HepG2 (cell line): ENCODE data around the gene KIAA0930. TPM values are rescaled to one million over a fixed set of nuclear protein-coding genes. Genes with fewer than 3 reads are reported as not detected.

ENCODE experiments used
- AHR ChIP-seq: IDR thresholded peaks from 2 replicates; pipeline ENCODE4 v1.6.1; 2018; ENCODE audit warnings: missing genetic modification reagents, missing compliant biosample characterization
- BCL3 ChIP-seq: sonication (generic); formaldehyde crosslinking; IDR thresholded peaks from 2 replicates; pipeline ENCODE4 v1.5.1; 2020; ENCODE audit warnings: mild to moderate bottlenecking, missing genetic modification reagents, moderate library complexity
- CBFB ChIP-seq: sonication (generic); formaldehyde crosslinking; IDR thresholded peaks from 2 replicates; pipeline ENCODE4 v1.4.0; 2020; ENCODE audit warnings: missing genetic modification reagents
- DMTF1 ChIP-seq: sonication (generic); formaldehyde crosslinking; IDR thresholded peaks from 2 replicates; pipeline ENCODE4 v1.4.0; 2020; ENCODE audit warnings: mild to moderate bottlenecking, missing genetic modification reagents
- DRAP1 ChIP-seq: IDR thresholded peaks from 2 replicates; pipeline ENCODE4 v1.6.1; 2016; ENCODE audit warnings: missing genetic modification reagents, missing compliant biosample characterization
- GTF3A ChIP-seq: sonication (generic); formaldehyde crosslinking; conservative IDR thresholded peaks from 2 replicates; pipeline ENCODE4 v1.4.0; 2020; ENCODE audit warnings: mild to moderate bottlenecking, missing genetic modification reagents
- NPAS2 ChIP-seq: sonication (generic); formaldehyde crosslinking; IDR thresholded peaks from 2 replicates; pipeline ENCODE4 v1.8.0; 2022; ENCODE audit warnings: mild to moderate bottlenecking, missing genetic modification reagents, borderline replicate concordance
- PHF5A ChIP-seq: IDR thresholded peaks from one replicate; pipeline ENCODE4 v1.6.1; 2018; ENCODE audit warnings: low read depth, missing genetic modification reagents; ENCODE audit not compliant: unreplicated experiment
- RAD21 ChIP-seq: fragments of 450-650 bp; formaldehyde crosslinking; IDR thresholded peaks from 2 replicates; pipeline ENCODE4 v1.5.0; 2020; ENCODE audit warnings: mild to moderate bottlenecking
- RELA ChIP-seq: sonication (generic); formaldehyde crosslinking; IDR thresholded peaks from 2 replicates; pipeline ENCODE4 v1.4.0; 2020; ENCODE audit warnings: missing genetic modification reagents
- SOX5 ChIP-seq: IDR thresholded peaks from 2 replicates; pipeline ENCODE4 v1.6.1; 2016; ENCODE audit warnings: borderline replicate concordance
- SPEN ChIP-seq: sonication (generic); formaldehyde crosslinking; IDR thresholded peaks from 2 replicates; pipeline ENCODE4 v1.5.1; 2020; ENCODE audit warnings: low read depth, mild to moderate bottlenecking, missing genetic modification reagents
- SRSF4 ChIP-seq: fragments of 200-400 bp; formaldehyde crosslinking; IDR thresholded peaks from one replicate; pipeline ENCODE4 v1.6.1; 2018; ENCODE audit warnings: mild to moderate bottlenecking, low read depth, low read length, moderate library complexity; ENCODE audit not compliant: poor library complexity, severe bottlenecking
- TIGD3 ChIP-seq: sonication (generic); formaldehyde crosslinking; IDR thresholded peaks from 2 replicates; pipeline ENCODE4 v1.5.1; 2020; ENCODE audit warnings: mild to moderate bottlenecking, missing genetic modification reagents, borderline replicate concordance
- ZKSCAN5 ChIP-seq: sonication (generic); formaldehyde crosslinking; IDR thresholded peaks from 2 replicates; pipeline ENCODE4 v1.5.1; 2020; ENCODE audit warnings: mild to moderate bottlenecking, missing genetic modification reagents
- ZNF335 ChIP-seq: sonication (generic); formaldehyde crosslinking; IDR thresholded peaks from 2 replicates; pipeline ENCODE4 v1.4.0; 2020; ENCODE audit warnings: missing genetic modification reagents
- ZNF543 ChIP-seq: sonication (generic); formaldehyde crosslinking; IDR thresholded peaks from 2 replicates; pipeline ENCODE4 v1.4.0; 2020; ENCODE audit warnings: mild to moderate bottlenecking, missing genetic modification reagents
- ZNF614 ChIP-seq: IDR thresholded peaks from 2 replicates; pipeline ENCODE4 v1.6.1; 2018; ENCODE audit warnings: missing biosample characterization, missing genetic modification reagents, inconsistent platforms, borderline replicate concordance
- ZNF703 ChIP-seq: sonication (generic); formaldehyde crosslinking; IDR thresholded peaks from 2 replicates; pipeline ENCODE4 v1.5.1; 2020; ENCODE audit warnings: missing genetic modification reagents, mild to moderate bottlenecking, moderate library complexity, borderline replicate concordance
- ZNF768 ChIP-seq: sonication (generic); formaldehyde crosslinking; IDR thresholded peaks from 2 replicates; pipeline ENCODE4 v1.4.0; 2020; ENCODE audit warnings: missing genetic modification reagents
- ZNF770 ChIP-seq: sonication (generic); formaldehyde crosslinking; IDR thresholded peaks from 2 replicates; pipeline ENCODE4 v1.5.0; 2020; ENCODE audit warnings: mild to moderate bottlenecking, missing genetic modification reagents
- polyA plus RNA-seq, 8 experiments: library from polyadenylated mRNA; depleted of rRNA in 3 of 8; stranded (reverse) in 7 of 8; unstranded in 1 of 8; fragments of >200 nt; fragmentation: Illumina TruSeq in 4 of 8; extraction: Trizol in 4 of 8; gene quantifications; 2 replicates each; pipeline versions ENCODE4 v1.2.1 to v1.2.3, GENCODE V29; 2011 to 2016; ENCODE audit warnings: low read depth in 4 of 8, missing spikeins in 1 of 8, mixed read lengths in 1 of 8; ENCODE audit not compliant: insufficient read depth in 1 of 8
- total RNA-seq, 5 experiments: library from RNA; depleted of rRNA; stranded (reverse); fragments of >200 nt; fragmentation: Illumina TruSeq; extraction: Trizol; gene quantifications; 2 replicates each; pipeline ENCODE4 v1.2.3, GENCODE V29; 2016; ENCODE audit warnings: low read depth in 1 of 5

KIAA0930 gene
- total and polyA plus RNA-seq, 2 of the 13 experiments (the other 11 are each of a cell fraction or from before 2014, with no cell fraction given), result 27.0 to 38.2 TPM

- TF ChIP-seq ZNF614 (CRISPR knock-in tag) (peak; percentile 86; the same call in 1 of the 2 replicates), SOX5 (CRISPR knock-in tag) (peak; percentile 58; the same call in 1 of the 2 replicates), SRSF4 (no peak), NPAS2 (no peak), ZNF768 (CRISPR knock-in tag) (peak; percentile 61; the same call in 1 of the 2 replicates), PHF5A (CRISPR knock-in tag) (peak; percentile 69), ZNF703 (CRISPR knock-in tag) (no peak), TIGD3 (CRISPR knock-in tag) (no peak), ZNF335 (peak; percentile 50; the same call in 1 of the 2 replicates), AHR (CRISPR knock-in tag) (no peak), CBFB (CRISPR knock-in tag) (peak; percentile 50; the same call in 1 of the 2 replicates), ZKSCAN5 (no peak), RAD21 (peak; percentile 93), ZNF543 (CRISPR knock-in tag) (no peak), SPEN (CRISPR knock-in tag) (peak; percentile 60; the same call in 1 of the 2 replicates), DMTF1 (CRISPR knock-in tag) (no peak), BCL3 (CRISPR knock-in tag) (no peak), ZNF770 (CRISPR knock-in tag) (peak; percentile 70), RELA (CRISPR knock-in tag) (no peak), GTF3A (CRISPR knock-in tag) (no peak), DRAP1 (no peak)
These were observed 23.0 kb upstream of the KIAA0930 start (continued) for GRCh38 chr22:45263463-45264269.
